RWPE1 (cell line): Measurements from ENCODE around the gene PNMA8B.

Experiments used
- CTCF ChIA-PET: fragments of 350-600 bp; sonication (Branson Sonifier 250); formaldehyde crosslinking; extraction: SDS; loops from one replicate; lab custom pipeline; 2021; lab: Yijun Ruan, JAX
- POLR2A ChIA-PET: fragments of 400-600 bp; formaldehyde crosslinking; extraction: SDS; loops from one replicate; lab custom pipeline; 2020; ENCODE audit warnings: antibody characterized with exemption; ENCODE audit not compliant: low non-redundant PET; lab: Yijun Ruan, JAX
- DNase-seq: peaks from one replicate; pipeline ENCODE4 v3.0.0; 2012; ENCODE audit warnings: low spot score
- H3K27ac ChIP-seq: fragments of 450-650 bp; 2 replicates; pipeline ENCODE4 v1.5.1; 2017
- TF ChIP-seq, protein P1 (sequence below): fragments of 450-650 bp; conservative IDR thresholded peaks from 2 replicates; pipeline ENCODE4 v1.5.1; 2017; ENCODE audit warnings: low read depth, mild to moderate bottlenecking

The PNMA8B gene

DNA sequence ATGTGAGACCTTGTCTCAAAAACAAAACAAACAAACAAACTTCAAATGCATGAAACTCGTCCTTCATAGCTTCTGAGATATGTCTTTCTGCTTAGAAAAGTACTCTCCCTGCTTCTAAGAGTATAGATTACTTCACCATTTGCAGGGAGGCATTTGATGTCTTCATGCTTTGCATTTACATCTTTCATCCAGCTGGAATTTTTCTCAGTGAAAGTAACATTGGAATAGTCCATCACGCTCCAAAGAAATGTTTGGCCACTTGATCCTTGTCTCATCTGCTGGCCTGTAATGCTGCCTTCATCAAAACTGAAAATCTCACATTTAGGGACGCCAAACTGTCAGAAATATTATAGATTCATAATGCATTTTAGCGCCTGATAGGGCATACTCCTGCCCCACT, 43.5 kb downstream of the PNMA8B start:
- H3K27ac ChIP-seq: peak overlapping the region; percentile 81
- DNase-seq: no peak
- CTCF ChIA-PET: no interaction called here
- TF ChIP-seq, protein P1, sequence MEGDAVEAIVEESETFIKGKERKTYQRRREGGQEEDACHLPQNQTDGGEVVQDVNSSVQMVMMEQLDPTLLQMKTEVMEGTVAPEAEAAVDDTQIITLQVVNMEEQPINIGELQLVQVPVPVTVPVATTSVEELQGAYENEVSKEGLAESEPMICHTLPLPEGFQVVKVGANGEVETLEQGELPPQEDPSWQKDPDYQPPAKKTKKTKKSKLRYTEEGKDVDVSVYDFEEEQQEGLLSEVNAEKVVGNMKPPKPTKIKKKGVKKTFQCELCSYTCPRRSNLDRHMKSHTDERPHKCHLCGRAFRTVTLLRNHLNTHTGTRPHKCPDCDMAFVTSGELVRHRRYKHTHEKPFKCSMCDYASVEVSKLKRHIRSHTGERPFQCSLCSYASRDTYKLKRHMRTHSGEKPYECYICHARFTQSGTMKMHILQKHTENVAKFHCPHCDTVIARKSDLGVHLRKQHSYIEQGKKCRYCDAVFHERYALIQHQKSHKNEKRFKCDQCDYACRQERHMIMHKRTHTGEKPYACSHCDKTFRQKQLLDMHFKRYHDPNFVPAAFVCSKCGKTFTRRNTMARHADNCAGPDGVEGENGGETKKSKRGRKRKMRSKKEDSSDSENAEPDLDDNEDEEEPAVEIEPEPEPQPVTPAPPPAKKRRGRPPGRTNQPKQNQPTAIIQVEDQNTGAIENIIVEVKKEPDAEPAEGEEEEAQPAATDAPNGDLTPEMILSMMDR: no peak
- POLR2A ChIA-PET: no interaction called here

DNA sequence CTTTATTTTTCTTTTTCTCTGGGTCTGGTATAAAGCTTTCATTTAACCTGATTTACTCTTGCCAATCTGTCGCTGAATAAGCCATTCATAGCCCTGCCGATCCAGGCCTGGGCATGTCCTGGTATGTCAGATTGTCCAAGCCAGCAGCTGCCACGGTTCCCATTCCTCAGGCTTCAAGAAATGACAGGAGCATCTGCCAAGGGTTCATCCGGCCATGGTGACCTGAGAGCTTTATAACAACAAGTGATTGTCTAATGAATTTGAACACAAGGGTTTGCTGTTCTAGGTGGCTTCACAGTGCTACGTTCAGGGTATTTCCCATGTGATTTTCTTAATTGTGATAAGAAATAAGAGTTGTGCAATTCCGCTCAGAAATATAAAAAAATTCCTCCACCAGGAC, 44.3 kb downstream of the PNMA8B start:
- TF ChIP-seq, protein P1: no peak
- peak overlapping the region; percentile 81 for H3K27ac ChIP-seq
- POLR2A ChIA-PET: no interaction called here
- CTCF ChIA-PET: interaction anchor here (0.7 kb wide), 1 partner anchor 120 kb away, joined by 3 read pairs; no protein-coding TSS in a partner anchor
- DNase-seq: peak; percentile 78

DNA sequence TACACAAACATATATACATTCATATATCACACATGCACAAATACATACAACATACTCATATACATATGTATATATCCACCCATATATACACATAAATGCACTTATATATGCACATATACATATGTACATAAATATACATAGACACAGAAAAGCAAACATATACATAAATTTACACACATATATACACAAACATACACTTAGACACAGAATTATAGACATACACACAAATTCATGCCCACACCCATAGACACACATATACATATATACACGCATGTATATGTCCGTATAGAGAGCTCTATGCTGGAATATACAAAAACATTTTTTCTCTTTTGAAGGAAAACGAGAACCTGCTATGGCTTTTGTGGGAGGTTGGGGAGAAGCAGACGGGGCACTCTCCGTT, 44.9 kb downstream of the PNMA8B start:
- ChIA-PET POLR2A (no interaction called here), CTCF (interaction anchor here (0.7 kb wide), 1 partner anchor 121 kb away, joined by 3 read pairs; no protein-coding TSS in a partner anchor)
- TF ChIP-seq, protein P1: no peak
- peak overlapping the region; percentile 81; the same call in 1 of the 2 replicates for H3K27ac ChIP-seq
- DNase-seq: no peak

DNA sequence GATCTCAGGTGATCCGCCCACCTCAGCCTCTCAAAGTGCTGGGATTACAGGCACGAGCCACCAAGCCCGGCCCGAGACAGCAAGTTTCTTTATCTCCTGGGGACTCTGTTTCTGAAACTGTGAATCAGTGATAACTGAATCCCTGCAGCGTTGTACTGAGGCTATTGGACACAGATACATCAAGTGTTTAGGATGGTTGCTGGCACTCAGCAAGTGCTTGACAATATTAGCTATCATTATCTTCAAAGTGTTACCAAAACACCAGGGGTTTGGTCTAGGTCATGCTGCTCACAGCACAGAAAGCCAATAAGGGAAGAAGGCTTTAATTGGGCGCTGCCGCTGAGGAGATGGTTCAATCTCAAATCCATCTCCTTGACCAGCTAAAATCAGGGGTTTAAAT, 46.4 kb downstream of the PNMA8B start:
- ChIA-PET POLR2A (no interaction called here), CTCF (interaction anchor here (0.6 kb wide), 1 partner anchor 34 kb away, joined by 4 read pairs; no protein-coding TSS in a partner anchor)
- no peak for DNase-seq
- TF ChIP-seq, protein P1: no peak
- H3K27ac ChIP-seq: no peak overlapping the region; the same call in 1 of the 2 replicates

DNA sequence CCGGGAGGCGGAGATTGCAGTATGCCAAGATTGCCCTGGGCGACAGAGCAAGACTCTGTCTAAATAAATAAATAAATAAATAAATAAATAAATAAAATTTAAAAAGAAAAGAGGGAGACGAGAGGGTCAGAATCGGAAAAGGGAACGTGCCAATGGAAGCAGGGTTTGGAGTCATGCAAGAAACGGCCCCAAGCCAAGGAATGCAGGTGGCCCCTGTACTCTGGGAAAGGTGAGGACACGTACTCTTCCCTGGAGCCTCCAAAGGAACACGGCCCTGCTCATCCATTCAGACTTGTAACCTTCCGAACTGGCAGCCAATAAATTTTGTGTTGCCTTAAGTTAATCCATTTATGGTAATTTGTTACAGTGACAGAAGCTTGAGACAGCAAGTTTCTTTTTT, 47.1 kb downstream of the PNMA8B start:
- ChIA-PET CTCF (no interaction called here), POLR2A (no interaction called here)
- no peak overlapping the region; the same call in 1 of the 2 replicates for H3K27ac ChIP-seq
- TF ChIP-seq, protein P1: no peak
- no peak for DNase-seq

DNA sequence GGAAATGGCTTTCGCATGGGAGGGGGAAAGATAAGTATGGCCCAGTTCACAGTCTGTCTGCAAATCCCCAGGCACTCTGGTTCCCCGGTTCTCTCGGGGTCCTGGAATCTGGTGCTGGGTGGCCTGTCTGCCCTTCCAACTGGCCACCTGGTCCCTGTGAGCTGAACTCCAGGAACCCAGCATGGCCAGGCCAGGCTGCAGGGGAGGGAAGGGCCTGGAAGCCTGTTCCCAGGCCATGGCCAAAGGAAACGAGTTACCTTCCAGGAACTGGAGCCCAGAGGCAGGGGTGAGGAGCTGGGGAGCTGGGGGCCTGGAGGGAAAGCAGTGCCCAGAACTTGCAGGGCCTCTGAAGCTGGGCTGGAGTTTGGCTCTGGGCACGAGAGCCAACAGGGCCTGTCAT, 47.8 kb downstream of the PNMA8B start:
- TF ChIP-seq, protein P1: no peak
- no peak for DNase-seq
- POLR2A ChIA-PET: no interaction called here
- CTCF ChIA-PET: no interaction called here
- peak overlapping the region; percentile 49 for H3K27ac ChIP-seq
